ENCODE data around the gene KMT5C. TPM values are rescaled to one million over a fixed set of nuclear protein-coding genes. Genes with fewer than 3 reads are reported as not detected.

KMT5C gene
- total RNA-seq, 2 experiments from 2014 or later = 22.8 to 36.1 TPM

- POLR2A ChIA-PET = interaction anchor here (1.1 kb wide), 1 partner anchor 76 kb away, joined by 3 read pairs; the partner anchor contains the start of gene TMEM238
- BruUV-seq (replicated peaks) = no TSS peak
Measured at GRCh38 chr19:55308281-55308680, 31.4 kb upstream of the KMT5C start.

GRCh38 chr19:55309448-55309847 lies 30.2 kb upstream of the KMT5C start:
- Histone ChIP-seq H3K27ac (ENCODE audit: low read depth, low read length, poor library complexity, severe bottlenecking) (peak overlapping the region; percentile 77), H2AFZ (ENCODE audit: low read length) (no peak overlapping the region), H3K9me2 (ENCODE audit: insufficient read depth, low read length) (no peaks in the 10 kb centered on the region), H3K79me2 (ENCODE audit: insufficient read depth, low read depth, low read length) (no peaks in the 10 kb centered on the region), H3K9me3 (ENCODE audit: low read length) (no peaks in the 10 kb centered on the region), H3K4me1 (ENCODE audit: insufficient read depth, low read length, poor library complexity, severe bottlenecking) (peaks cover 59% of the 10 kb centered on the region), H3K36me3 (ENCODE audit: insufficient read depth, low read length) (peaks cover 31% of the 10 kb centered on the region), H3K4me2 (ENCODE audit: low read length) (peak overlapping the region; percentile 71), H4K20me1 (ENCODE audit: insufficient read depth, low read length) (no peaks in the 10 kb centered on the region), H3K4me3 (ENCODE audit: low read depth, low read length, poor library complexity, severe bottlenecking) (peak overlapping the region; percentile 64)
- POLR2A ChIA-PET = interaction anchor here (0.9 to 1.4 kb wide), 2 partner anchors 29 to 30 kb away, joined by 3 read pairs; partner anchors contain the start of genes HSPBP1 and KMT5C
- CTCF ChIA-PET (ENCODE audit: unreplicated experiment) = no interaction called here
- no peak for DNase-seq (ENCODE audit: low spot score)
- BruUV-seq (replicated peaks) = no TSS peak
- no peak for TF ChIP-seq EZH2phosphoT487 (IDR thresholded peaks at IDR 0.05; ENCODE audit: borderline replicate concordance, low read depth, low read length)
- TF ChIP-seq, protein P1, sequence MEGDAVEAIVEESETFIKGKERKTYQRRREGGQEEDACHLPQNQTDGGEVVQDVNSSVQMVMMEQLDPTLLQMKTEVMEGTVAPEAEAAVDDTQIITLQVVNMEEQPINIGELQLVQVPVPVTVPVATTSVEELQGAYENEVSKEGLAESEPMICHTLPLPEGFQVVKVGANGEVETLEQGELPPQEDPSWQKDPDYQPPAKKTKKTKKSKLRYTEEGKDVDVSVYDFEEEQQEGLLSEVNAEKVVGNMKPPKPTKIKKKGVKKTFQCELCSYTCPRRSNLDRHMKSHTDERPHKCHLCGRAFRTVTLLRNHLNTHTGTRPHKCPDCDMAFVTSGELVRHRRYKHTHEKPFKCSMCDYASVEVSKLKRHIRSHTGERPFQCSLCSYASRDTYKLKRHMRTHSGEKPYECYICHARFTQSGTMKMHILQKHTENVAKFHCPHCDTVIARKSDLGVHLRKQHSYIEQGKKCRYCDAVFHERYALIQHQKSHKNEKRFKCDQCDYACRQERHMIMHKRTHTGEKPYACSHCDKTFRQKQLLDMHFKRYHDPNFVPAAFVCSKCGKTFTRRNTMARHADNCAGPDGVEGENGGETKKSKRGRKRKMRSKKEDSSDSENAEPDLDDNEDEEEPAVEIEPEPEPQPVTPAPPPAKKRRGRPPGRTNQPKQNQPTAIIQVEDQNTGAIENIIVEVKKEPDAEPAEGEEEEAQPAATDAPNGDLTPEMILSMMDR (conservative IDR thresholded peaks at IDR 0.05; ENCODE audit: low read length) = no peak
- intact Hi-C loops (cut with micrococcal nuclease; ENCODE audit: unreplicated experiment) = loop anchor here (2.0 kb wide), 1 partner anchor 75 kb away; the partner anchor contains the start of genes RPL28 and TMEM238

More at GRCh38 chr19:55308281-55308680, 31.4 kb upstream of the KMT5C start:
- no peaks in the 10 kb centered on the region for H3K79me2 ChIP-seq (ENCODE audit: insufficient read depth, low read depth, low read length)
- peak overlapping the region; percentile 66 for H3K4me2 ChIP-seq (ENCODE audit: low read length)
- no peak for TF ChIP-seq EZH2phosphoT487 (IDR thresholded peaks at IDR 0.05; ENCODE audit: borderline replicate concordance, low read depth, low read length)
- TF ChIP-seq, protein P1 (conservative IDR thresholded peaks at IDR 0.05; ENCODE audit: low read length) = no peak
- H3K9me2 ChIP-seq (ENCODE audit: insufficient read depth, low read length) = no peaks in the 10 kb centered on the region
- H4K20me1 ChIP-seq (ENCODE audit: insufficient read depth, low read length) = no peaks in the 10 kb centered on the region
- H3K4me1 ChIP-seq (ENCODE audit: insufficient read depth, low read length, poor library complexity, severe bottlenecking) = peaks cover 59% of the 10 kb centered on the region
- peak overlapping the region; percentile 24; the same call in 1 of the 2 replicates for H2AFZ ChIP-seq (ENCODE audit: low read length)
- peak overlapping the region; percentile 66 for H3K4me3 ChIP-seq (ENCODE audit: low read depth, low read length, poor library complexity, severe bottlenecking)
- DNase-seq (ENCODE audit: low spot score) = peak; percentile 88
- H3K27ac ChIP-seq (ENCODE audit: low read depth, low read length, poor library complexity, severe bottlenecking) = peak overlapping the region; percentile 92
- peaks cover 40% of the 10 kb centered on the region for H3K36me3 ChIP-seq (ENCODE audit: insufficient read depth, low read length)
- intact Hi-C loops (cut with micrococcal nuclease; ENCODE audit: unreplicated experiment) = loop anchor here (2.0 kb wide), 1 partner anchor 77 kb away; the partner anchor contains the start of genes RPL28 and TMEM238
- CTCF ChIA-PET (ENCODE audit: unreplicated experiment) = interaction anchor here (1.1 kb wide), 1 partner anchor 31 kb away, joined by 6 read pairs; the partner anchor contains the start of gene KMT5C
- H3K9me3 ChIP-seq (ENCODE audit: low read length) = no peaks in the 10 kb centered on the region

GRCh38 chr19:55310498-55310897 lies 29.2 kb upstream of the KMT5C start:
- Histone ChIP-seq H3K9me3 (ENCODE audit: low read length) (no peaks in the 10 kb centered on the region), H3K9me2 (ENCODE audit: insufficient read depth, low read length) (no peaks in the 10 kb centered on the region), H3K4me3 (ENCODE audit: low read depth, low read length, poor library complexity, severe bottlenecking) (peak overlapping the region; percentile 64), H3K4me2 (ENCODE audit: low read length) (peak overlapping the region; percentile 71), H3K4me1 (ENCODE audit: insufficient read depth, low read length, poor library complexity, severe bottlenecking) (peaks cover 59% of the 10 kb centered on the region), H4K20me1 (ENCODE audit: insufficient read depth, low read length) (no peaks in the 10 kb centered on the region), H2AFZ (ENCODE audit: low read length) (peak overlapping the region; percentile 24; the same call in 1 of the 2 replicates), H3K36me3 (ENCODE audit: insufficient read depth, low read length) (peaks cover 26% of the 10 kb centered on the region), H3K79me2 (ENCODE audit: insufficient read depth, low read depth, low read length) (no peaks in the 10 kb centered on the region), H3K27ac (ENCODE audit: low read depth, low read length, poor library complexity, severe bottlenecking) (peak overlapping the region; percentile 77)
- peak; percentile 53 for DNase-seq (ENCODE audit: low spot score)
- ChIA-PET POLR2A (interaction anchor here (0.6 to 1.6 kb wide), 3 partner anchors 29 to 54 kb away, joined by 3 read pairs; partner anchors contain the start of genes HSPBP1 and KMT5C), CTCF (ENCODE audit: unreplicated experiment) (no interaction called here)
- no peak for TF ChIP-seq EZH2phosphoT487 (IDR thresholded peaks at IDR 0.05; ENCODE audit: borderline replicate concordance, low read depth, low read length)
- TF ChIP-seq, protein P1 (conservative IDR thresholded peaks at IDR 0.05; ENCODE audit: low read length) = no peak
- BruUV-seq (replicated peaks) = no TSS peak
- intact Hi-C loops (cut with micrococcal nuclease; ENCODE audit: unreplicated experiment) = loop anchor here (2.0 kb wide), 1 partner anchor 28 kb away; the partner anchor contains the start of gene KMT5C

All from OCI-LY7 (cell line).